DND-41 (cell line): ENCODE results near the gene PXN.

ENCODE experiments used
- EZH2 ChIP-seq: IDR thresholded peaks from 3 replicates; pipeline ENCODE4 v1.6.1; 2012; ENCODE audit warnings: borderline replicate concordance, low read depth, mild to moderate bottlenecking, moderate library complexity, low read length, inconsistent platforms; ENCODE audit not compliant: severe bottlenecking
- TF ChIP-seq, protein P1 (sequence below): IDR thresholded peaks from 2 replicates; pipeline ENCODE4 v1.5.1; 2012; ENCODE audit warnings: borderline replicate concordance, low read length, moderate library complexity, mild to moderate bottlenecking; ENCODE audit not compliant: poor library complexity, severe bottlenecking; ENCODE audit errors: extremely low read depth

- TF ChIP-seq, protein P1, sequence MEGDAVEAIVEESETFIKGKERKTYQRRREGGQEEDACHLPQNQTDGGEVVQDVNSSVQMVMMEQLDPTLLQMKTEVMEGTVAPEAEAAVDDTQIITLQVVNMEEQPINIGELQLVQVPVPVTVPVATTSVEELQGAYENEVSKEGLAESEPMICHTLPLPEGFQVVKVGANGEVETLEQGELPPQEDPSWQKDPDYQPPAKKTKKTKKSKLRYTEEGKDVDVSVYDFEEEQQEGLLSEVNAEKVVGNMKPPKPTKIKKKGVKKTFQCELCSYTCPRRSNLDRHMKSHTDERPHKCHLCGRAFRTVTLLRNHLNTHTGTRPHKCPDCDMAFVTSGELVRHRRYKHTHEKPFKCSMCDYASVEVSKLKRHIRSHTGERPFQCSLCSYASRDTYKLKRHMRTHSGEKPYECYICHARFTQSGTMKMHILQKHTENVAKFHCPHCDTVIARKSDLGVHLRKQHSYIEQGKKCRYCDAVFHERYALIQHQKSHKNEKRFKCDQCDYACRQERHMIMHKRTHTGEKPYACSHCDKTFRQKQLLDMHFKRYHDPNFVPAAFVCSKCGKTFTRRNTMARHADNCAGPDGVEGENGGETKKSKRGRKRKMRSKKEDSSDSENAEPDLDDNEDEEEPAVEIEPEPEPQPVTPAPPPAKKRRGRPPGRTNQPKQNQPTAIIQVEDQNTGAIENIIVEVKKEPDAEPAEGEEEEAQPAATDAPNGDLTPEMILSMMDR, result no peak
- no peak for TF ChIP-seq EZH2
Observed at GRCh38 chr12:120224304-120225199, 41.0 kb downstream of the PXN start.
